HEK293 (cell line): ENCODE results near the gene POTEI.
"Not testable (repeated sequence)": the region's sequence is repeated elsewhere in the genome, so short reads cannot be mapped to it uniquely, and the experiment has no call there.

Experiments
- YY1 ChIP-seq: fragments of 450-650 bp; formaldehyde crosslinking; IDR thresholded peaks from 2 replicates; pipeline ENCODE4 v1.5.1; 2018; ENCODE audit warnings: missing biosample characterization, missing genetic modification characterization
- ZNF19 ChIP-seq: fragments of 450-650 bp; formaldehyde crosslinking; IDR thresholded peaks from 2 replicates; pipeline ENCODE4; 2016; ENCODE audit warnings: missing biosample characterization, missing genetic modification characterization, low read depth
- ZNF292 ChIP-seq: fragments of 450-650 bp; formaldehyde crosslinking; IDR thresholded peaks from 2 replicates; pipeline ENCODE4 v1.5.1; 2016; ENCODE audit warnings: low read depth, missing biosample characterization, missing genetic modification characterization, borderline replicate concordance
- ZNF404 ChIP-seq: fragments of 450-650 bp; formaldehyde crosslinking; IDR thresholded peaks from 2 replicates; pipeline ENCODE4 v1.5.1; 2017; ENCODE audit warnings: missing biosample characterization, missing genetic modification characterization
- ZNF571 ChIP-seq: fragments of 450-650 bp; formaldehyde crosslinking; IDR thresholded peaks from 2 replicates; pipeline ENCODE4 v1.5.0; 2017; ENCODE audit warnings: missing biosample characterization, missing genetic modification characterization
- TF ChIP-seq, protein P1 (sequence below): fragments of 450-650 bp; formaldehyde crosslinking; IDR thresholded peaks from 2 replicates; pipeline ENCODE4 v1.5.1; 2016; ENCODE audit warnings: missing biosample characterization, missing genetic modification characterization
- TF ChIP-seq, protein P2 (sequence below): fragments of 450-650 bp; formaldehyde crosslinking; IDR thresholded peaks from 2 replicates; pipeline ENCODE4 v1.5.1; 2016; ENCODE audit warnings: missing biosample characterization, missing genetic modification characterization, low read depth

DNA sequence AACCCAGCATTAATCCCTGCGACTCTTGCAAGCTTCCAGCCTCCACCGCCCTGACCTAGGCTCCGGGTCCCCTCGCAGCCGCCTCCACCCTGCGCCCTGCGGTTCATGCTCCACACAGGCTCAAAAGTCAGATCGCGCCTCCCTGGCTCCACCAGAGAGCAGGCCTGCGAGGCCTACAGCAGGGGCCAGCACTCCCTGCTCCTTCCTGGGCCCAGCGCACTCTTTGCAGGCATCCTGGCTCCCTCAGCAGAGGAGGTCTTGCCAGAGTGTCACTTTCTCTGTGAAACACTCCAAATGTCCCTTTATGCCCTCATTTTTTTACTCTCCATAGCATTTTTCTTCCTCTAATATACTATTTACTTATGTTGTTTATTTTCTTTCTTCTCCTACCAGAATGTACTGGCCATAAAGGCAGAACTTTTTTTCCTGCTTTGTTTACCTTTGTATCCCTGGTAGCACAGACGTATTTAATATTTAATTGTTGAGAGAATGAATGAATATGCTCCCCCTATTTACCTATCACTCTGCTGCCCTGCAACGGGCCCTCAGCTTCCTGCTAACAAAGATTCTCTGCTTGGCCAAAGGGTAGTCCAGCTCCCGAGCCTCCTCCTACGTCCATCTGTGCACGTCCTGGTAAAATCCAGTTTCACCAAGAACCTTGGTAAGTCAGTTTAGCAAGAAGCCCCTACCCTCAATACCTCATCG, 2.8 kb upstream of the POTEI start:
- not testable (repeated sequence) for TF ChIP-seq ZNF292 (tag by site-specific recombination); YY1 (tag by site-specific recombination); ZNF404; ZNF19 (tag by site-specific recombination); ZNF571 (tag by site-specific recombination)
- TF ChIP-seq, protein P1, sequence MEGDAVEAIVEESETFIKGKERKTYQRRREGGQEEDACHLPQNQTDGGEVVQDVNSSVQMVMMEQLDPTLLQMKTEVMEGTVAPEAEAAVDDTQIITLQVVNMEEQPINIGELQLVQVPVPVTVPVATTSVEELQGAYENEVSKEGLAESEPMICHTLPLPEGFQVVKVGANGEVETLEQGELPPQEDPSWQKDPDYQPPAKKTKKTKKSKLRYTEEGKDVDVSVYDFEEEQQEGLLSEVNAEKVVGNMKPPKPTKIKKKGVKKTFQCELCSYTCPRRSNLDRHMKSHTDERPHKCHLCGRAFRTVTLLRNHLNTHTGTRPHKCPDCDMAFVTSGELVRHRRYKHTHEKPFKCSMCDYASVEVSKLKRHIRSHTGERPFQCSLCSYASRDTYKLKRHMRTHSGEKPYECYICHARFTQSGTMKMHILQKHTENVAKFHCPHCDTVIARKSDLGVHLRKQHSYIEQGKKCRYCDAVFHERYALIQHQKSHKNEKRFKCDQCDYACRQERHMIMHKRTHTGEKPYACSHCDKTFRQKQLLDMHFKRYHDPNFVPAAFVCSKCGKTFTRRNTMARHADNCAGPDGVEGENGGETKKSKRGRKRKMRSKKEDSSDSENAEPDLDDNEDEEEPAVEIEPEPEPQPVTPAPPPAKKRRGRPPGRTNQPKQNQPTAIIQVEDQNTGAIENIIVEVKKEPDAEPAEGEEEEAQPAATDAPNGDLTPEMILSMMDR (tag by site-specific recombination) = not testable (repeated sequence)
- TF ChIP-seq, protein P2, sequence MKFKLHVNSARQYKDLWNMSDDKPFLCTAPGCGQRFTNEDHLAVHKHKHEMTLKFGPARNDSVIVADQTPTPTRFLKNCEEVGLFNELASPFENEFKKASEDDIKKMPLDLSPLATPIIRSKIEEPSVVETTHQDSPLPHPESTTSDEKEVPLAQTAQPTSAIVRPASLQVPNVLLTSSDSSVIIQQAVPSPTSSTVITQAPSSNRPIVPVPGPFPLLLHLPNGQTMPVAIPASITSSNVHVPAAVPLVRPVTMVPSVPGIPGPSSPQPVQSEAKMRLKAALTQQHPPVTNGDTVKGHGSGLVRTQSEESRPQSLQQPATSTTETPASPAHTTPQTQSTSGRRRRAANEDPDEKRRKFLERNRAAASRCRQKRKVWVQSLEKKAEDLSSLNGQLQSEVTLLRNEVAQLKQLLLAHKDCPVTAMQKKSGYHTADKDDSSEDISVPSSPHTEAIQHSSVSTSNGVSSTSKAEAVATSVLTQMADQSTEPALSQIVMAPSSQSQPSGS (tag by site-specific recombination) = not testable (repeated sequence)
